Mononuclear cell (primary cell): ENCODE data around the gene ROM1. TPM values are rescaled to one million over a fixed set of nuclear protein-coding genes. Genes with fewer than 3 reads are reported as not detected.
"Not testable (repeated sequence)": the region's sequence is repeated elsewhere in the genome, so short reads cannot be mapped to it uniquely, and the experiment has no call there.

Source experiments
- H3K27me3 ChIP-seq: 2 replicates; pipeline ENCODE4 v1.6.0; 2011; ENCODE audit warnings: low read length, control low read depth; ENCODE audit not compliant: insufficient read depth
- H3K4me1 ChIP-seq: 2 replicates; pipeline ENCODE4 v1.5.1; 2011; ENCODE audit warnings: mild to moderate bottlenecking, low read length, control low read depth; ENCODE audit not compliant: insufficient read depth
- H3K4me3 ChIP-seq: 2 replicates; pipeline ENCODE4 v1.5.1; 2011; ENCODE audit warnings: mild to moderate bottlenecking, low read length, moderate library complexity
- H3K9me3 ChIP-seq: 2 replicates; pipeline ENCODE4 v1.5.1; 2011; ENCODE audit warnings: low read depth, mild to moderate bottlenecking, control low read depth, low read length
- total RNA-seq: library from RNA; depleted of rRNA; stranded (reverse); fragments of >200 nt; gene quantifications from one replicate; pipeline ENCODE4 v1.2.3, GENCODE V29; 2012

The ROM1 gene, protein sequence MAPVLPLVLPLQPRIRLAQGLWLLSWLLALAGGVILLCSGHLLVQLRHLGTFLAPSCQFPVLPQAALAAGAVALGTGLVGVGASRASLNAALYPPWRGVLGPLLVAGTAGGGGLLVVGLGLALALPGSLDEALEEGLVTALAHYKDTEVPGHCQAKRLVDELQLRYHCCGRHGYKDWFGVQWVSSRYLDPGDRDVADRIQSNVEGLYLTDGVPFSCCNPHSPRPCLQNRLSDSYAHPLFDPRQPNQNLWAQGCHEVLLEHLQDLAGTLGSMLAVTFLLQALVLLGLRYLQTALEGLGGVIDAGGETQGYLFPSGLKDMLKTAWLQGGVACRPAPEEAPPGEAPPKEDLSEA
- 1.3 TPM for total RNA-seq

DNA sequence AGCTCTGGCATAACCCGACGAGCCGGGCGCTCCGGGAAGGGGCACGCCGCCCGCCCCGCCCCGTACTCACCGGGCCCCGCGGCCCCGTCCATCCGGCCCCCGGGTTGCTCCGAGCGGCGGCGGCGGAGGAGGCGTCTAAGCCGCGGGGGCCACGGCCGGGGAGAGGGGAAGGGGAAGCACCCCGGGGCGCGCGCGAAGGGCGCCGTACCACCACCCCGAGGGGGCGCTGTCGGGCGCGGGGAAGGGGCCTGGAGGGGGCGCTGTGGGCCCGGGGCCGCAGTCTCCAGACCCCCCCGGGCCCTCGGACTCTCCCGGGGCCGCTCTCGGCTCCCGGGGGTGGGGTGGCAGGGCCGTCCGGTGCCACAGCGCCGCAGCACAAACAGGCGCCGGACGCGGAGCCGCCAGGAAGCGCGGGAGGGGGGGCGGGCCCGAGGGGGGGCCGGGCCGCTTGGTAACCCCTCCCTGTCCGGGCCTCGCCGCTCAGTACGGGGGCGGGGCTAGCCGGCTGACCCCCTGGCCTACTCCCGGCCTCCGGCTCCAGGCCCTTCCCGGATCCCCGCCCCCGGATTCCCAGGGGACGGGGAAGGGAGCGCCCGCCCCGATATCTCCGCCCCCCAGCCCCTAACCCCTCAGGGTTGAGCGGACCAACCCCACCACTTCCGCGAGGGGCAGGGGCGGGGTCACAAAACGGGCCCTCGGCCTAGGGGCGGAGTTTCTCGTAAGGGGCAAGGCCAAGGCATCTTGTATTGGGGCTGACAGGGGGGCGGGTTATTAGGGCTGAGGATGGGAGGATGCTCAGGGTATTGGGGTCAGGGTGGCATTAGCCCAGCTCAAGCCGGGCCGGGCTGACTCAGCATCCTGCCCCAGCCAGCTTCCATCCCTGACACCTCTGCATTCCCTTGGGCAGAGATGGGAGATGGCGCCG is at the start of gene ROM1, which contains the start of gene EML3:
TSS of gene ROM1 (plus strand) at position 892 of the 925 bp plus-strand sequence. CDS start at position 917, 25 bp downstream.
TSS of gene EML3 (minus strand) at position 410 of the 925 bp plus-strand sequence. CDS start at position 92, 318 bp downstream.
- Histone ChIP-seq H3K27me3 (no peaks in the 10 kb centered on the region), H3K4me3 (peak within 1 kb of the TSS; percentile 69), H3K9me3 (no peaks in the 10 kb centered on the region), H3K4me1 (peaks cover 26% of the 10 kb centered on the region)

DNA sequence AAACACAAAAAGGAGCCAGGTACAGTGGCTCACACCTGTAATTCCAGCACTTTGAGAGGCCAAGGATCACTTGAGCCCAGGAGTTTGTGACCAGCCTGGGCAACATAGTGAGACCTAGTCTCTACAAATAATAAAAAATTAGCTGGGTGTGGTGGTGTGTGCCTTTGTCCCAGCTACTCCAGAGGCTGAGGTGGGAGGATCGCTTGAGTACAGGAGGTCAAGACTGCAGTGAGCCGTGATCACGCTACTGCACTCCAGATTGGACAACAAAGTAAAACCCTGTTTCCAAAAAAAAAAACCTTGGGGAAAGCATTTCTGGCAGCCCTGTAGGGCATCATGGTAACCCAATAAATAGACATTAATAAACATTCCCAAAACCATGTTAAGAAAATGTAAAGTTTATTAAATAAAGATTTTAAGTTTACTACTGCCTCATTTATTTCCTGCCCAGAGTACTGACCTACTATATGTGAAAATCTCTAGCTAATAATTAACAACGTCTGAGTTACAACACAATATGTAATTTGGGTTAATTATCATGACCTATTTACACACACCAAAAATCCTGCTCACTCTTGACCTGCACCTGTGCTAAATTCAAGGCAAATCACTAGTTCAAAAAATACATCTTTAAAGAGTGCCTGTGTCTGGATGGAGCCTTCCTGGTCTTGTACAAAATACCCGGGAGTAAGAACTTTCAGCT is 47.8 kb upstream of the ROM1 start:
- H3K4me1 ChIP-seq, result peaks cover 16% of the 10 kb centered on the region
- no peak overlapping the region for H3K4me3 ChIP-seq
- no peaks in the 10 kb centered on the region for H3K27me3 ChIP-seq
- no peaks in the 10 kb centered on the region for H3K9me3 ChIP-seq

DNA sequence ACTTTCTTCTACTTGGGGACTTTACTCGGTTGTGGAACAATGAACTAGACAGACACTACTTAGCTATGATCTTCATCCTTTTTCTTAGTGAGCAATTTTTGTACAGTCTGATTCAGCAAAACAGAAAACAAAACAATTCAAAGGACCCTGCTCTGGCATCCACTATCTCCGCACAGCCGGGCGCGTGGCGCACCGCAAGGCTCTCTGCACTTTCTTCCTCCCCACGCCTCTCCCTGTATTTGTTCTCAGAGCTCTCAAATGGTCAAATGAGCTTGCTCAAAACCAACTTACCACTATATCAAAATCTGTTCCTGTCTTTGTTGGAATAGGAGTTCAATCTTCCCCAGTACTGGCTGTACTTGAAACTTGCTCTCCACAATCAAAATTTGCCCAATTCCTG is 46.8 kb upstream of the ROM1 start:
- Histone ChIP-seq H3K27me3 (no peaks in the 10 kb centered on the region), H3K4me1 (peaks cover 11% of the 10 kb centered on the region), H3K9me3 (no peaks in the 10 kb centered on the region), H3K4me3 (no peak overlapping the region)

DNA sequence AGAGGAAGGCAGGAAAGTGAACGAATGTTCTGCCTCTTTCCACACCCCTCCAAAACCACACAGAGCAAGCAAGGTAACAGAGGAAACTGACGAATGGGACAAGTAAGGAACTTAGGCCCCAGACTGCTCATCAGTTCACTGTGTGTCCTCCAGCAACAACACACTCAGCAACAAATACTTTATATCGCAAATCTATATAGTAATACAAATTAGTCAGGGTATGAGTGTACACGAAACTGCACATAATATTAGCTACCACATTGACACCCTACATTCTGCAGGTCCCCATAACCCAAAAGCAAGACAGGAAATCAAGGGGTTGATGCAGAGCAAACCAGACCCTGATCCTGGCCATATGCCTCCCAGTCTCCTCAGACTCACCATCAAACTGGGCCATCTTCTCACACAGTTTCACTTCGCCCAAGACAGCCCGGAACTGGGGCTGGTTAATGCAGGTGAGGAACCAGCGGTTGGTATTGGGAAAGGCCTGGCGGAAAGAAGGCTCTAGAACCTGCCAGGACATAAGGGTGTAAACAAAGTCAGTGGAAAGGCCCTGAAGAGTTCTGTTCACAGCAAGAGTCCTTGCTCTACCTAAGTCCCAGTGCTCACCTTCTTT is 45.9 kb upstream of the ROM1 start:
- Histone ChIP-seq H3K27me3 (no peaks in the 10 kb centered on the region), H3K9me3 (no peaks in the 10 kb centered on the region), H3K4me1 (peaks cover 11% of the 10 kb centered on the region), H3K4me3 (no peak overlapping the region)

DNA sequence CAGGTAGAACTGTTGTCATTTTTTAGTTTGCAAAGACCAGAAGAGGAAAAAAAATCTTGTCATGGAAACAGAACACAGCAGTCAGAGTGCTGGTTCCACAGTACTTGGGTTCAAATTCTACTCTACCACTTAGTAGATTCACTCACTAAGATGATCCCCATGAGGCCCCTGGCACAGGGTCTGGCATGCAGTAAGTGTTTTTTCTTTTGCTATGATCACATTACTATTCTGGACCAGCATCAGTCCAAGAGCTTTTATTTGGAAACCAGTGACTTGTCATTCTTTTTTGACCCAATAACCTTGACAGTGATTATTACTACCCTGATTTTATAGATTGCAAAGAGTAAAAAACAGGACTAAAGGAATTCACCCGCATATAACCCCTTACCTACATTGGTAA is 43.4 kb upstream of the ROM1 start:
- no peaks in the 10 kb centered on the region for H3K9me3 ChIP-seq
- H3K27me3 ChIP-seq, result no peaks in the 10 kb centered on the region
- peaks cover 24% of the 10 kb centered on the region for H3K4me1 ChIP-seq
- no peak overlapping the region for H3K4me3 ChIP-seq

DNA sequence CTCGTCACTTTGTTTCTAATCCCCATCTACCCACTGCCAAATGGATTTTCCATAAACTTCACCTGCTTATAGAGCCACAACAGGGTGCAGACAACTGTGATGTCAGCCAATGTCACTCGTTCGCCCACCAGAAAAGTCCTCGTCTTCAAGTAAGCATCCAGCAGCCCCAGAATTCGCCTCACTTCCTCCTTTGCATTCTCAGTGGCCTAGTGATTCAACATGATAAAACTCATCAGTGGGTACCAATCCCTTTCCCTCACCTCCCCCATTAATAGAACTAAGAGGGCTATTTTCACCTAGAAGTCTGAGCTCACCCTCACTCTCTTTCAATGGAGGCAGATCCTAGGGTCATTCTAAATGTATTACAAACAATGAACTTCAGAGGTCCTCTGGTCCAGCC is 42.2 kb upstream of the ROM1 start:
- peaks cover 34% of the 10 kb centered on the region for H3K4me1 ChIP-seq
- not testable (repeated sequence) for H3K9me3 ChIP-seq, H3K4me3 ChIP-seq, H3K27me3 ChIP-seq

DNA sequence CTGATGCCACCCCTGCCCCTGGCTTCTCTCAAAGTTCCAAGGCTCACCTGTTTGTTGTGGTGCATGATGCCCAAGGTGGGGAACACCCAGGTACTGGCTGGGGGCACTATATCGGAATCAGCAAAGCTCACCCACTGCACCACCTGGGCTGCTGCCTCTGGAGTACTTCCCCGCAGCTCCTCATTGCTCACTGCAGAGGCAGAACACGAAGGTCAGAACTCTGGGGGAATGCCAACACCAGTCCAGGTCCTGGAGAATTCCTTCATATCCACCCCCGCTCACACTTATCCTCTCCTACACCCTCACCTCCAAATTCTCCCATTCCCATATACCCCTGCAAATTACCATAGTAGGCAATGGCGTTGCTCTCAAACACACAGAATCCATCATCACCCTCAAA is 41.6 kb upstream of the ROM1 start:
- not testable (repeated sequence) for H3K27me3 ChIP-seq, H3K9me3 ChIP-seq, H3K4me3 ChIP-seq
- H3K4me1 ChIP-seq, result peaks cover 34% of the 10 kb centered on the region

DNA sequence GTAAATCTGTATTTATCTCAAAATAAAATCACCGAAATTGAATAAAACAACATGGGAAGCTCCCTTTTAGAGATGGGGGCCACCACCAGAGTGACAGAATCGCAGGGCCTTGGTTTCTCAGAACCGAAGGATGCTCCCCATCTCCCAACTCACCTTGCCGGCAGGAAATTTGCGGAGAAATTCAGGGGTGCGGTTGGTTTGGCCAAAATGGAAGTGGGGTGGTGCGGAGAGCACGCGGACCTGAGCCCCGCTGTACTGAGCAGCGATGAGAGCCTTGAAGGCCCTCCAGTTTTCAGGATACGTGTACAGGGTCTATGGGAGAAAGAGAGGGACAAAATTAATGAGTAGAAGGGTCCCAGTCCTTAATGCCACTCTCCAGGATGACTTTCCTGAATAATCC is 40.6 kb upstream of the ROM1 start:
- no peaks in the 10 kb centered on the region for H3K27me3 ChIP-seq
- H3K4me1 ChIP-seq, result peaks cover 32% of the 10 kb centered on the region
- H3K4me3 ChIP-seq, result no peak overlapping the region
- no peaks in the 10 kb centered on the region for H3K9me3 ChIP-seq

DNA sequence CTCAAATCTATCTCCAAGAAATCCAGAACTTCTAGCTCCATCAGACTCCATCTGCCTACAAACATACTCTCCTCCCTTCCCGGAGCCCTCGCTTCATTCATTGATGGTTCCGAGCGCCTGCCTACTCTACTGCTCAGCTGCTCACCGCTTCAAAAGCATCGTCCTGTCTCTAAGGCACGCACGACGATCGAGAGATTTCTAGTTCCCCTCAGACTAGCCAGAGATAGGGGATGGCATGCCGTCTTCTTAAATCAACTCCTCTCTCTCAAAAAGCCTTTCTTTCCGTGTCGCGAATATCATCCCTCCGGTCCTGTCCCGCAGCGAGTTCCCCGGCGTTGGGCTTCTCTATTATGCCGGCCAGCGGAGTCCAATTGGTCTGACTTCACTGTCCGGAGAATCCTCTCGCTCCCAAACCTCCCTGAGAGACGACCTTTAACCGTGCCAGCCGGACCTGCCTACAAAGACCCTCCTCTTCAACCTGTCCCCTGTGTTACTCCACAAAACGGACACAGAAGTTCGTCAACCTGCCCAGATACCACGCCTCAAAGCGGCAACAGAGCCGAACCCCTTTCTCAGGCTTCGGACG is 40.0 kb upstream of the ROM1 start:
- H3K27me3 ChIP-seq, result no peaks in the 10 kb centered on the region
- H3K9me3 ChIP-seq, result no peaks in the 10 kb centered on the region
- H3K4me1 ChIP-seq, result peaks cover 28% of the 10 kb centered on the region
- peak overlapping the region; percentile 72 for H3K4me3 ChIP-seq

DNA sequence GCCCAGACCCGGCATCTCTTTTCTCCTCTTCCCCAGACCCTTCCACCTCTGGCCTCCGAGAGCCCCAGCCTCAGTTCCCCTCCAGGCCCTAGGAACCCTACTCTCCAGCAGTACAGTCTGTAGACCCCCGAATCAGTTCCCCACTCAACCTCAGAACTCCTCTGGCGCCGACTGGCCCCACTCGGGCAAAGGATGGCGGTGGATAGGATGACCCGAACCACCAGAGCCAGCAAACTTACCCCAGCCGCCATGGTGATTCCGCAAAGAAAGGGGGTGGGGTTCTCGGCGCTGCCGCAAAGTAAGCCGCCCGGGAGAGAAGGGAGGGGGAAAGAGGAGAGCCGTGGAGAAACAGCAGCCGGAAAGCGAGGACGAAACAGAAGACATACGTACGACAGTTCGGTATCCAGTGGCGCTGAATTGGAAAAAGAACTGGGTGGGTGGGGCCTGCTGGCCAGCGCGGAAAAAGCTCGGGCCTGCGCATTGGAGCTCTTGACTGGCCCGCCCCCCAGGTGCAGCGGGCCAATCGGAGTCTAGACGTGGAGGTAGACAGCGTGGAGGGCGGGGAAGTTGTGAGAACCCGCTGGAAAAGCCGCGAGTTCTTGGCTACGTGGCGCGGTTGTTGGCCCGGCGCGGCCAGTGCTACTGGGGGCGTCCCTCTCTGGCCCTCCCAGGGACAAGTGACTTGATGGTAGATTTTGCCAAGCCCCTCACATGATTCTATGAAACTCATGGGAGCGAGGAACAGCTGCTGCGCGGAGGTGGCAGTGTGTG is 39.3 kb upstream of the ROM1 start, which contains the start of gene EEF1G:
TSS of gene EEF1G (minus strand) at position 300 of the 771 bp plus-strand sequence. CDS start at position 251, 49 bp downstream.
- no peaks in the 10 kb centered on the region for H3K9me3 ChIP-seq
- H3K4me1 ChIP-seq, result peaks cover 28% of the 10 kb centered on the region
- peak within 1 kb of the TSS; percentile 72 for H3K4me3 ChIP-seq
- no peaks in the 10 kb centered on the region for H3K27me3 ChIP-seq

DNA sequence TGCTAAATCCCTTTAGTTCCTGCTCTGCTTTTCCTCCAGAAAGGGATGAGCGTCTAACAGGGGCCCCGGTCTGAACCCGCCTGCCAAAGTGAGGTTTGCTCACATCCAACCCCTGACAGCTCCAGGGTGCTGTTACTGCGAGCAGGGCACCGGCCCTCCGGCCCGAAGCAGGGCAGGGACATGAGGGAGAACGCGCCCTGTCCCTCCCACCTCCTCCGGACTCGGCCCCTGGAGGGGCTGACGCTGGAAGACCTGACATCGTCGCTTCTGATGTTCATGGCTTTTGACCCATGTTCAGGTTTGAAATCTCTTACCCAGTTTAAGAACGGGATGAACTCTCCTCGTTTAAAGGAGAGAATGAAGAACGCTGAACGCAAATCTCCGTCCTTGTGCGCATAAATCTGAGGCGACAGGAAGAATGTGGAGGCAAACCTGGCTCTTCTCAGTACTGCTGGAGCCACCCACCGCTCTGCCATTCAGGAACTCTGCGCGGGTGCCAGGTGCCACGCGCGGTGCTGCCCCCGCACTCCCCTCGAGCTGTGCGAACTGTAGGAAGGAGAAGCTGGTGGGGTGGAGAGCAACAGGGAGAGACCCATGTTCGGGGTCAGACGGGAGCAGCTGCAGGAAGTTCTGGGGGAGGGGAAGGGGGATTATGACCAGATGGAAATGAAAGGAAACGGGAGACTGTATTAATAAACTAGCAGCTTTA is 38.5 kb upstream of the ROM1 start:
- Histone ChIP-seq H3K27me3 (no peaks in the 10 kb centered on the region), H3K4me1 (peaks cover 28% of the 10 kb centered on the region), H3K9me3 (no peaks in the 10 kb centered on the region), H3K4me3 (peak overlapping the region; percentile 72)

DNA sequence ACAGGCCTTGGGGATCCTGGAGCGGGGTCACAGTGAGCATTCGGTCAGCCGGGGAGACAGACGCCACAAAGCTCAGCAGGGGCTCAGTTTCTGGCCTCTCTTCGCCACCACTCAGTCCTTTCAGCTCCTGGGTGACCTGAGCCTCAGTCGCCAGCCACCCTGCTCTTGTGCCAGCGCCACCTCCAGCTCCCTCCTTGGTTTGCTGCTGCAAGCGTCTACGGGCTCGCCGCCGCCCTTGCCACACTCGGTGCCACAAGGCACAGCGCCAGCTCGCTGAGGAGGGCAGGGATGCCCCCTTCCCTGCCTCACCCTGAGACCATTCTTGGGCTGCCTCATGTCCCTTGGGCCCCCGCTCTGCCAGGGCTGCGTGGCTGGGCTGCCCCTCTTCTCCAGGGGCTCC is 37.9 kb upstream of the ROM1 start:
- Histone ChIP-seq H3K9me3 (no peaks in the 10 kb centered on the region), H3K4me1 (peaks cover 27% of the 10 kb centered on the region), H3K4me3 (no peak overlapping the region), H3K27me3 (no peaks in the 10 kb centered on the region)

DNA sequence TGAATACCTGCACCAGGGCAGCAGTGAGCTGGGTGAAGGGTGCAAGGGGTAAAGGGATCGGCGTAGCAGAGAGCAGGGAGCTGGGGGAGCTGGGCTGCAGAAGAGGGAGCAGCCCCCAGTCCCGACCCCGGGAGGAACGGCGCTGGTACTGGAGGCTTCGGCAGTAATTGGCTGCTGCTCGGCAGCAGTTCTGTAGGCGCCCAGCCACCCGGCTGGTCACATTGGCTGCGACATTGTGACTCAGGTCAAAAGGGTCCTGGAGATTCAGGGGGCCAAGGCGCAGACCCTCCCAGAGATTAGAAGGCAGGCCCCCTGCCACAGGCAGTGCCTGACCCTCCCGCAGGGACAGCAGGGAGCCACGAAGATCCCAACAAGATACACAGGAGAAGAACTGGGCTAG is 37.2 kb upstream of the ROM1 start:
- Histone ChIP-seq H3K4me3 (no peak overlapping the region), H3K4me1 (peaks cover 23% of the 10 kb centered on the region), H3K27me3 (no peaks in the 10 kb centered on the region), H3K9me3 (no peaks in the 10 kb centered on the region)
